Panc1 (cell line): ENCODE data around the gene SYT8. TPM values are rescaled to one million over a fixed set of nuclear protein-coding genes. Genes with fewer than 3 reads are reported as not detected.

ENCODE experiments used
- ATAC-seq: fragments of 200-7000 bp; cut with Tn5 transposase; 2 replicates; pipeline ENCODE4 v1.9.1; 2020; ENCODE audit warnings: mild to moderate bottlenecking, moderate library complexity
- BruUV-seq: library from RNA; stranded (reverse); fragments of 400-500 nt; replicated peaks from 2 replicates; lab custom pipeline; 2021; lab: Mats Ljungman, UMichigan
- CTCF ChIA-PET: fragments of 300-600 bp; sonication (Branson Sonifier 250); formaldehyde crosslinking; loops from one replicate; lab custom pipeline; 2022; ENCODE audit warnings: antibody characterized with exemption; lab: Charles Lee
- POLR2A ChIA-PET: fragments of 300-600 bp; sonication (Branson Sonifier 250); formaldehyde crosslinking; loops from one replicate; lab custom pipeline; 2022; ENCODE audit warnings: antibody characterized with exemption; lab: Charles Lee
- DNase-seq: peaks from one replicate; pipeline ENCODE4 v3.0.0-alpha.2; 2010; ENCODE audit warnings: low read depth, low spot score
- H3K27ac ChIP-seq: 2 replicates; pipeline ENCODE4 v1.5.1; 2011; ENCODE audit warnings: mild to moderate bottlenecking, low read length, inconsistent platforms
- H3K27me3 ChIP-seq: fragments of 200-500 bp; sonication (Bioruptor generic); 2 replicates; pipeline ENCODE4 v1.6.0; 2014; ENCODE audit warnings: low read length, inconsistent platforms; ENCODE audit not compliant: control insufficient read depth, insufficient read depth
- H3K36me3 ChIP-seq: fragments of 200-500 bp; sonication (Bioruptor generic); 2 replicates; pipeline ENCODE4 v1.5.1; 2014; ENCODE audit warnings: inconsistent platforms, mild to moderate bottlenecking, low read length, moderate library complexity; ENCODE audit not compliant: control insufficient read depth, insufficient read depth
- H3K4me1 ChIP-seq: 2 replicates; pipeline ENCODE4 v1.5.1; 2011; ENCODE audit warnings: inconsistent platforms, mild to moderate bottlenecking, low read length, moderate library complexity; ENCODE audit not compliant: control insufficient read depth, insufficient read depth
- H3K4me3 ChIP-seq, 2 experiments: 2 replicates each; pipeline ENCODE4 v1.5.1; 2011 to 2012; ENCODE audit warnings: low read depth in 2 of 2, low read length in 2 of 2, mild to moderate bottlenecking in 2 of 2, inconsistent platforms in 1 of 2, moderate library complexity in 1 of 2
- H3K9me3 ChIP-seq: fragments of 200-500 bp; sonication (Bioruptor generic); 2 replicates; pipeline ENCODE4 v1.5.1; 2014; ENCODE audit warnings: low read depth, mild to moderate bottlenecking, inconsistent platforms, low read length, moderate library complexity; ENCODE audit not compliant: control insufficient read depth, insufficient read depth
- POLR2AphosphoS5 ChIP-seq: IDR thresholded peaks from 2 replicates; pipeline ENCODE4 v1.6.1; 2012; ENCODE audit warnings: mild to moderate bottlenecking, low read depth, low read length, moderate library complexity
- SIN3A ChIP-seq: IDR thresholded peaks from 2 replicates; pipeline ENCODE4 v1.6.1; 2012; ENCODE audit warnings: low read depth, mild to moderate bottlenecking, low read length, moderate library complexity, borderline replicate concordance; ENCODE audit not compliant: insufficient read depth
- TCF7L2 ChIP-seq: IDR thresholded peaks from 2 replicates; pipeline ENCODE4 v1.6.1; 2011; ENCODE audit warnings: mild to moderate bottlenecking, low read depth, low read length, inconsistent platforms
- in situ Hi-C: cut with HindIII; loops from 2 replicates; pipeline ENCODE4 v1.10.0; 2016; ENCODE audit warnings: low sequenced_read_pairs, low pct_unique_long_range_greater_than_20kb
- intact Hi-C: fragments of 100-400 bp; cut with micrococcal nuclease; formaldehyde crosslinking; loops from one replicate; pipeline ENCODE4 v1.10.0; 2022; ENCODE audit not compliant: unreplicated experiment
- total RNA-seq: library from RNA; stranded (reverse); gene quantifications from one replicate; pipeline ENCODE4 v1.2.1, GENCODE V29; 2021; ENCODE audit not compliant: unreplicated experiment
- TF ChIP-seq, protein P1 (sequence below): fragments of 450-650 bp; IDR thresholded peaks from 2 replicates; pipeline ENCODE4 v1.5.1; 2017; ENCODE audit warnings: mild to moderate bottlenecking
- TF ChIP-seq, protein P2 (sequence below), 2 experiments: IDR thresholded peaks; 2 replicates each; pipeline ENCODE4 v1.6.1; 2011 to 2012; ENCODE audit warnings: low read depth in 2 of 2, control low read depth in 1 of 2, low read length in 1 of 2, mild to moderate bottlenecking in 1 of 2, moderate library complexity in 1 of 2; ENCODE audit not compliant: insufficient read depth in 1 of 2

The SYT8 gene
- total RNA-seq, 1 experiment from 2014 or later = 3.5 TPM

DNA sequence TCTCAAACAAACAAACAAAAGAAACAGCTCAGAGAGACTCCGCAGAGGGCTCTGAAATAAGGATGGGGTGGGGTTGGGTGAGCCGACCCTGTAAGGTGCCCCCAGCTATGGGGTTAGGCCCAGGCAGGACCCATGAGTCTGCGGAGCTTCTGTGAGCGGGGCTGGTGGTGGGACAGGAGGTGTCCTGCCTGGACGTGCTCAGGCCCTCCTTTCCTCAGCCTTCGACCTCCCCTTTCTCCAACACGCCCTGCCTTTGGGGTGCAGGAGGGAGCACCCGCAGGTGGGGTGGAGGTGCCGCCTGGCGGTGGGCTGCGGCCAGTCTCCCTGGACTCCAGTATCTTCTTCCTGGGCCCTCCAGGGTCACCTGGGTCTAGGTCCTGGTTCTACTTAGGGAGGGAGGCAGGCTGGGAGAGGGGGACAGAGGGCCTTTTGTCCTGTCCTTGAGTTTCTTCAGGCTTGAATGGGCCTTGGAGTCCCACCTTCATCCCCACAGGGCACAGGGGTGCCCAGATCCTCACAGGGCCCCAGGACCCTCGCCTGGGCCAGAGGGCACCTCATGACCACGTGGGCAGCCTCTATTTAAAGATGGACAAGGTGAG, 44.7 kb downstream of the SYT8 start:
- CTCF ChIA-PET = no interaction called here
- peaks cover 20% of the 10 kb centered on the region for H3K4me1 ChIP-seq
- no peaks in the 10 kb centered on the region for H3K9me3 ChIP-seq
- ATAC-seq (no peak), DNase-seq (no peak)
- no peaks in the 10 kb centered on the region for H3K27me3 ChIP-seq
- H3K36me3 ChIP-seq = no peaks in the 10 kb centered on the region
- TF ChIP-seq, protein P1, sequence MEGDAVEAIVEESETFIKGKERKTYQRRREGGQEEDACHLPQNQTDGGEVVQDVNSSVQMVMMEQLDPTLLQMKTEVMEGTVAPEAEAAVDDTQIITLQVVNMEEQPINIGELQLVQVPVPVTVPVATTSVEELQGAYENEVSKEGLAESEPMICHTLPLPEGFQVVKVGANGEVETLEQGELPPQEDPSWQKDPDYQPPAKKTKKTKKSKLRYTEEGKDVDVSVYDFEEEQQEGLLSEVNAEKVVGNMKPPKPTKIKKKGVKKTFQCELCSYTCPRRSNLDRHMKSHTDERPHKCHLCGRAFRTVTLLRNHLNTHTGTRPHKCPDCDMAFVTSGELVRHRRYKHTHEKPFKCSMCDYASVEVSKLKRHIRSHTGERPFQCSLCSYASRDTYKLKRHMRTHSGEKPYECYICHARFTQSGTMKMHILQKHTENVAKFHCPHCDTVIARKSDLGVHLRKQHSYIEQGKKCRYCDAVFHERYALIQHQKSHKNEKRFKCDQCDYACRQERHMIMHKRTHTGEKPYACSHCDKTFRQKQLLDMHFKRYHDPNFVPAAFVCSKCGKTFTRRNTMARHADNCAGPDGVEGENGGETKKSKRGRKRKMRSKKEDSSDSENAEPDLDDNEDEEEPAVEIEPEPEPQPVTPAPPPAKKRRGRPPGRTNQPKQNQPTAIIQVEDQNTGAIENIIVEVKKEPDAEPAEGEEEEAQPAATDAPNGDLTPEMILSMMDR = no peak
- no peak for TF ChIP-seq POLR2AphosphoS5
- TF ChIP-seq SIN3A = no peak
- TF ChIP-seq, protein P2, sequence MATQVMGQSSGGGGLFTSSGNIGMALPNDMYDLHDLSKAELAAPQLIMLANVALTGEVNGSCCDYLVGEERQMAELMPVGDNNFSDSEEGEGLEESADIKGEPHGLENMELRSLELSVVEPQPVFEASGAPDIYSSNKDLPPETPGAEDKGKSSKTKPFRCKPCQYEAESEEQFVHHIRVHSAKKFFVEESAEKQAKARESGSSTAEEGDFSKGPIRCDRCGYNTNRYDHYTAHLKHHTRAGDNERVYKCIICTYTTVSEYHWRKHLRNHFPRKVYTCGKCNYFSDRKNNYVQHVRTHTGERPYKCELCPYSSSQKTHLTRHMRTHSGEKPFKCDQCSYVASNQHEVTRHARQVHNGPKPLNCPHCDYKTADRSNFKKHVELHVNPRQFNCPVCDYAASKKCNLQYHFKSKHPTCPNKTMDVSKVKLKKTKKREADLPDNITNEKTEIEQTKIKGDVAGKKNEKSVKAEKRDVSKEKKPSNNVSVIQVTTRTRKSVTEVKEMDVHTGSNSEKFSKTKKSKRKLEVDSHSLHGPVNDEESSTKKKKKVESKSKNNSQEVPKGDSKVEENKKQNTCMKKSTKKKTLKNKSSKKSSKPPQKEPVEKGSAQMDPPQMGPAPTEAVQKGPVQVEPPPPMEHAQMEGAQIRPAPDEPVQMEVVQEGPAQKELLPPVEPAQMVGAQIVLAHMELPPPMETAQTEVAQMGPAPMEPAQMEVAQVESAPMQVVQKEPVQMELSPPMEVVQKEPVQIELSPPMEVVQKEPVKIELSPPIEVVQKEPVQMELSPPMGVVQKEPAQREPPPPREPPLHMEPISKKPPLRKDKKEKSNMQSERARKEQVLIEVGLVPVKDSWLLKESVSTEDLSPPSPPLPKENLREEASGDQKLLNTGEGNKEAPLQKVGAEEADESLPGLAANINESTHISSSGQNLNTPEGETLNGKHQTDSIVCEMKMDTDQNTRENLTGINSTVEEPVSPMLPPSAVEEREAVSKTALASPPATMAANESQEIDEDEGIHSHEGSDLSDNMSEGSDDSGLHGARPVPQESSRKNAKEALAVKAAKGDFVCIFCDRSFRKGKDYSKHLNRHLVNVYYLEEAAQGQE (IDR thresholded peaks at IDR 0.05; ENCODE audit: insufficient read depth in 1 of 2, low read depth in 2 of 2, low read length in 1 of 2) = no peak
- no peak for TF ChIP-seq TCF7L2
- in situ Hi-C loops = no loop called here
- intact Hi-C loops = no loop called here
- no peak overlapping the region for H3K4me3 ChIP-seq
- no TSS peak for BruUV-seq
- POLR2A ChIA-PET = no interaction called here
- H3K27ac ChIP-seq = no peak overlapping the region

DNA sequence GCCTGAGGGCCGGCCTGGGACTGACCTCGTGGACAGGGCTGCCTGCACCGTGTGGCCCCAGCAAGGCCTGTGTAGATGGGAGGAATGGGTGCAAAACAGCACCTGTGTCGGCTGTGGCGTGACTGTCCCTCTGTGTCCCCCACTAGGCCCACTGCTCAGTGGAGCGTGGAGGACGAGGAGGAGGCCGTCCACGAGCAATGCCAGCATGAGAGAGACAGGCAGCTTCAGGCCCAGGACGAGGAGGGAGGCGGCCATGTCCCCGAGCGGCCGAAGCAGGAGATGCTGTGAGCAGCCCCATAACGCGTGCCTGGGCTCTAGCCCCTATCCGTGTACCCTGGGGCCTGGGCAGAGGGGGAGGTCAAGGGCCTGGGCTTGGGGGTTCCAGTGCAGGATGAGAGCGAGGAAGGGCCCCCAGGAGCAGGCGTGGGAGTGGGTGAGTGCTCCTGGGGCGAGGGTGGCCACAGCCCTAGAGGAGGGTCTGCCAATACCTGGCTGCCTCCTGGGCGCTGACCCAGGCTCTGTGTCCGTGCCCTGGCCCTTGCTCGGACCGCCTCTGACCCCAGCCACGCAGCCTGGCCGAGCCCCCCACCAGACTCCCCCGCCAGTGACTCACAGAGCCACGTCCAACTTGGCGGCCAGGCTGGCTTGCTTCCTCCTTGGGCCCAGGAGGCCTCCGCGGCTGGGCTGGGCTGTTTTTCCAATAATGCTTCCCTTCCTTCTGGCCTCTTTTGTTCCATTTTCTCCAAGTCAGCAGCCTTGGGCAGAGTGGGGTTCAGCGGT, 45.3 kb downstream of the SYT8 start:
- in situ Hi-C loops = no loop called here
- BruUV-seq = no TSS peak
- H3K36me3 ChIP-seq = no peaks in the 10 kb centered on the region
- ChIA-PET CTCF (no interaction called here), POLR2A (no interaction called here)
- peaks cover 13% of the 10 kb centered on the region for H3K4me1 ChIP-seq
- no peak overlapping the region for H3K4me3 ChIP-seq
- peak overlapping the region; percentile 20; the same call in 1 of the 2 replicates for H3K27ac ChIP-seq
- ATAC-seq = no peak; the same call in 1 of the 2 replicates
- DNase-seq = no peak
- H3K27me3 ChIP-seq = no peaks in the 10 kb centered on the region
- intact Hi-C loops = no loop called here
- no peaks in the 10 kb centered on the region for H3K9me3 ChIP-seq
- TF ChIP-seq, protein P2 (IDR thresholded peaks at IDR 0.05; ENCODE audit: insufficient read depth in 1 of 2, low read depth in 2 of 2, low read length in 1 of 2) = no peak
